ENCODE results near the gene WDR43. TPM values are rescaled to one million over a fixed set of nuclear protein-coding genes. Genes with fewer than 3 reads are reported as not detected.

Gene WDR43
- total RNA-seq, 3 donors from 2014 or later, result 34.4 to 40.9 (median 37.6) TPM

GRCh38 chr2:28955467-28955866 lies 61.0 kb downstream of the WDR43 start:
- no peak for ATAC-seq
- intact Hi-C loops (cut with DNase I, micrococcal nuclease), result loop anchor here (5.0 to 10.0 kb wide), 2 partner anchors 242 to 889 kb away; no protein-coding TSS in a partner anchor
- no peak for DNase-seq
- Histone ChIP-seq H3K4me3 (no peak overlapping the region), H3K9me3 (no peaks in the 10 kb centered on the region), H3K4me1 (ENCODE audit: low read depth) (peaks cover 24% of the 10 kb centered on the region), H3K36me3 (ENCODE audit: low read depth) (no peaks in the 10 kb centered on the region)
- no peak for TF ChIP-seq CTCF (IDR thresholded peaks at IDR 0.05)

- no peaks in the 10 kb centered on the region for H3K9me3 ChIP-seq
- H3K4me1 ChIP-seq (ENCODE audit: low read depth), result peaks cover 23% of the 10 kb centered on the region
- no peak overlapping the region for H3K4me3 ChIP-seq
- intact Hi-C loops (cut with DNase I, micrococcal nuclease), result loop anchor here (5.0 to 10.0 kb wide), 2 partner anchors 241 to 888 kb away; no protein-coding TSS in a partner anchor
- no peaks in the 10 kb centered on the region for H3K36me3 ChIP-seq (ENCODE audit: low read depth)
- DNase-seq (peak in 1 of 3 donors; percentile 37), ATAC-seq (no peak)
- no peak for TF ChIP-seq CTCF (IDR thresholded peaks at IDR 0.05)
These were observed 62.0 kb downstream of the WDR43 start for GRCh38 chr2:28956415-28956826.

- intact Hi-C loops (cut with DNase I, micrococcal nuclease), result loop anchor here (5.0 to 10.0 kb wide), 2 partner anchors 240 to 888 kb away; no protein-coding TSS in a partner anchor
- H3K9me3 ChIP-seq, result no peaks in the 10 kb centered on the region
- no peak for ATAC-seq
- H3K36me3 ChIP-seq (ENCODE audit: low read depth), result no peaks in the 10 kb centered on the region
- peak; percentile 66 for TF ChIP-seq CTCF (IDR thresholded peaks at IDR 0.05)
- H3K4me3 ChIP-seq, result no peak overlapping the region
- H3K4me1 ChIP-seq (ENCODE audit: low read depth), result peaks cover 18% of the 10 kb centered on the region
- DNase-seq, result peak in 1 of 3 donors; percentile 50
These were observed 62.4 kb downstream of the WDR43 start for GRCh38 chr2:28956890-28957289.

GRCh38 chr2:28958689-28959088 lies 64.2 kb downstream of the WDR43 start:
- Histone ChIP-seq H3K36me3 (ENCODE audit: low read depth) (no peaks in the 10 kb centered on the region), H3K9me3 (no peaks in the 10 kb centered on the region), H3K4me3 (no peak overlapping the region), H3K4me1 (ENCODE audit: low read depth) (peaks cover 9% of the 10 kb centered on the region)
- intact Hi-C loops (cut with DNase I, micrococcal nuclease), result loop anchor here (1.0 to 10.0 kb wide), 3 partner anchors 238 to 886 kb away; no protein-coding TSS in a partner anchor
- DNase-seq (peak in 2 of 3 donors; percentile 39 to 69), ATAC-seq (peak; percentile 88)
- peak; percentile 35 for TF ChIP-seq CTCF (IDR thresholded peaks at IDR 0.05)

- TF ChIP-seq CTCF (IDR thresholded peaks at IDR 0.05), result no peak
- no peaks in the 10 kb centered on the region for H3K36me3 ChIP-seq (ENCODE audit: low read depth)
- H3K4me1 ChIP-seq (ENCODE audit: low read depth), result peaks cover 9% of the 10 kb centered on the region
- H3K4me3 ChIP-seq, result no peak overlapping the region
- ATAC-seq, result no peak
- DNase-seq, result no peak
- intact Hi-C loops (cut with DNase I, micrococcal nuclease), result no loop called here
- no peaks in the 10 kb centered on the region for H3K9me3 ChIP-seq
These were observed 65.9 kb downstream of the WDR43 start for GRCh38 chr2:28960401-28960800.

GRCh38 chr2:28962505-28962904 lies 68.0 kb downstream of the WDR43 start:
- H3K4me3 ChIP-seq, result no peak overlapping the region
- intact Hi-C loops (cut with DNase I, micrococcal nuclease), result no loop called here

More at GRCh38 chr2:28962505-28962904, 68.0 kb downstream of the WDR43 start:
- Histone ChIP-seq H3K4me1 (ENCODE audit: low read depth) (no peaks in the 10 kb centered on the region), H3K9me3 (no peaks in the 10 kb centered on the region), H3K36me3 (ENCODE audit: low read depth) (no peaks in the 10 kb centered on the region)
- DNase-seq (no peak), ATAC-seq (no peak)
- TF ChIP-seq CTCF (IDR thresholded peaks at IDR 0.05), result no peak

Measured in mucosa of descending colon (tissue), 3 donors.